NCI-H1105 (cell line): ENCODE data around the gene FGF12.

ENCODE experiments used
- DNase-seq: peaks from one replicate; lab custom pipeline; 2025; lab: John Stamatoyannopoulos, UW

The FGF12 gene

DNA sequence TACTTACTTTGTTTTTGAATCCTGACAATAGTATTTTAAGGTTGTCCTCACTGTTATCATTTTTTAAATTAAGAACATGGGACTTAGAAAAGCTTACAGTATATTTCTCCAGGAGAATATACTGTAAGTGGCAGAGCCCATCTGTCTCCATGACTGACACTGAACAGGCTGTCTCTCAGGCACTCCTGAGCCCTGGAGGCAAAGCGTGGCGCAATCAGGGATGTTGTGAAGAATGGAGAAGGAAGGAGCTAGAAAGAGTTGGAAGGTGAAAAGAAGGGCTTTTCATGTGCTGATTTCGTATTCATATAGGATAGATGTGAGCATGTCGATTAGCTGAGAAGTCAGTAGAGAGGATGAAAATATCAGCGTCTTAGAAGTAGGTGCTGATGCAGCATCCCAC is 41.5 kb downstream of the FGF12 start:
- no peak for DNase-seq

DNA sequence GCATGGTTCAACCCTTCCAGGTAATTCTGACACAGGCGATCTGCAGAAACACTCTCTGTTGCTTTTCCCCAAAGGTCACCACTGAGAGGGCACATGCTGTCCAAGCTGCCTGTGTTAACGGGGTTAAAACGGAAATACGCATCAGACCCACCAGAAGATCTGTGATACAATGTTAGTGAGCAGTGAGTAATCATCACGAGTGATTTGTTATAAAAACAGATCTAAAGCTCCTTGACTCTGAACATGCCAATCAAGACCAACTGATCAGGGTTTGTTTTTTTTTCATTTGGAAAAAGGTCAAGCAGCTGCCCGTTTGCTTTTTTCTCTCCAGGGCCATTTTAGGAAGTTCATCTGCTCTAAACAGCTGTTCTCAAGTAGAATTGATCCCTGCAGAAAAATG is 43.2 kb downstream of the FGF12 start:
- DNase-seq: no peak

DNA sequence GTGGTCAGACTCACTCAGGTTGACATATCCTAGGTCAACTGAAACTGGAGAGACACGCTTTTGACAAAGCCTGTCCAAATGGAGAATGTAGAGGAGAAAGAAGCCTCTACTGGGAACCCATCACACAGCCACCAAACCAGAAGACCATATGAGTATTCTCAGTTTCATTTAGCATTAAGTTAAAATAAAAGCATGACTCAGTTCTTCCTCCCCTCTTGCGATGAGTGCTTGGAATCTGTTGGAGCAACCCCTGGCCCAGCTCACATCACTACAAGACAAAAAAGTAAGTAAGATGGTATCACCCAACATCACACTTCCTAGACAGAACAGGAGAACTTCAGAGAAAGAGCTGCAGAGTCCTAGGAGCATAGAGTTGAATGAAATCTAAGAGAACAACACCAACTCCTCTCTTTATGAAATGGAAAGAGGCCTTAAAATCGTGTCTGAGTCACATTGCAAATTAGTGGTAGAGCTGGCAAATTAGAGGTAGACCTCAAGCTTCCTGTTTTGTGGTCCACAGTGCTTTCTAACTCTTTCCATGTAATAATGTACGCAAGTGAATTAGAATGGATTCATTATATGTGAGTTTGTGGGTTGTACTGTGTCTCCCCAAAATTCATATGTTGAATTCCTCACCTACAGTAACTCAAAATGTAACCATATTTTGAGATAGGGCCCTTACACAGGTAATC is 51.2 kb downstream of the FGF12 start:
- no peak for DNase-seq

DNA sequence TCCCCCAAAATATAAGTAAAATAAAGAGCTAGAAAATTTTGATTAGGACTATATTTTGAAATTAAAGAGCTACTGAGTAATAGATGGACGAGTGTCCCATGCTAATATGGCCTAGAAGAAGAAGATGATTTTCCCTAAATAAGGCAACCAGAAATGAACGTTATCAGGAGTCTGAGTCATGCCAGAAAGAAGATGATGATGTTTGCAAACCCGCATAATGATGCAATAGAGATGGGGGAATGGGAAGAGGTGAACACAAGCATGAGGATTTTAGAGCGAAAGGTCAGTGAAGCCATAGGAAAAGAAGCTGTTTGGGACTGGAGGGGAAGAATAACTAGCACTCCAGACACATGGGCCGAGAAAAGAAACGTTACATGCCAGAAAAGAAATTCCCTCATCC is 71.7 kb downstream of the FGF12 start:
- no peak for DNase-seq

DNA sequence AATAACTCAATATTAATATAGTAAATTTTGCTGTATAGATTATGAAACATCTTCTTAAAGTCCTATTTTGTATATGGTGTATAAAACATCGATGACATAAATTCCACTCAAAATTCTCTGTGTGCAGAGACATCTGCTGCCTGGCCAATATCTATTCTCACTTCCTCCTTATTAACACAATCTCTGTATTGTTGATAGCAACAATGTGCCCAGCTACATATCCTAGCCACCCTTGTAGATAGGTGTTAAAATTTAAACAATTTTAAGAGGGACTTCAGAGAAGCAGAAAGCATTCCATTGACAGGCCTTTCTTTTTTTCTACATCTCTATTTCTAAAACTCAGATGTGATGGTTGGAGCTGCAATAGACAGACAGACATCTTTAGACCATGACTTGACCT is 72.3 kb downstream of the FGF12 start:
- no peak for DNase-seq

DNA sequence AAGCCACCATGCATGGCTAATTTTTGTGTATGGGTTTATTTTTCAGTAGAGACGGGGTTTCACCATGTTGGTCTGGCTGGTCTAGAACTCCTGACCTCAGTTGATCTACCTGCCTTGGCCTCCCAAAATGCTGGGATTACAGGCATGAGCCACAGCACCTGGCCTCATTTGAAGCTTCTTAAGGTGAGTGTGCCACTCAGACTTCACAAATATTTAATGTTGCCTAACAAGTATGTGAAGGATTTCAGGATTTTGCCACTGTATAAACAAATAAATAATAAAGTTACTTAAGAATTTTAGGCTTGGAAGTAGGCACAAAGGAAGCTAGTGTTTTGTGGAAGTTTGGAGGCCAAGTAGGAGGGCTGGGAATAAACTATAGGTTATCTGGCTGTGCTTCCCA is 73.5 kb downstream of the FGF12 start:
- DNase-seq: no peak

DNA sequence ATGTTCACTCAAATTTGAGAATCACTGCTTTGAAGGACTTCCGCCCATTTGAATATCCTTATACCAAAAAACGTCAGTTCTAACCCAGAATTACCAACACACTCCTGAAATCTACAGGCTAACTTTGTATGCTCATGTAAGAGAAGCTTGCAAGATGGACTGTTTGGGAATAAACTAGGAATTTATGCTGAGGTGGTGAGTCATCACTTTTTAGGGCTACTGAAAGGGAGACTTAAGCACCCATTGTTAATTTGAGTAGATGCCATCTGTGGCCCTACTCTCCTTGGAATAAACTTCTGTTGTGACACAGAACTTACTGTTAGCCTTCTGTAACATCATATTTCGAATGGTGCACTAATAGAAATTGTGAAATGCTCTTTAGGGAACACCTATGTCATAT is 74.6 kb downstream of the FGF12 start:
- DNase-seq: no peak

DNA sequence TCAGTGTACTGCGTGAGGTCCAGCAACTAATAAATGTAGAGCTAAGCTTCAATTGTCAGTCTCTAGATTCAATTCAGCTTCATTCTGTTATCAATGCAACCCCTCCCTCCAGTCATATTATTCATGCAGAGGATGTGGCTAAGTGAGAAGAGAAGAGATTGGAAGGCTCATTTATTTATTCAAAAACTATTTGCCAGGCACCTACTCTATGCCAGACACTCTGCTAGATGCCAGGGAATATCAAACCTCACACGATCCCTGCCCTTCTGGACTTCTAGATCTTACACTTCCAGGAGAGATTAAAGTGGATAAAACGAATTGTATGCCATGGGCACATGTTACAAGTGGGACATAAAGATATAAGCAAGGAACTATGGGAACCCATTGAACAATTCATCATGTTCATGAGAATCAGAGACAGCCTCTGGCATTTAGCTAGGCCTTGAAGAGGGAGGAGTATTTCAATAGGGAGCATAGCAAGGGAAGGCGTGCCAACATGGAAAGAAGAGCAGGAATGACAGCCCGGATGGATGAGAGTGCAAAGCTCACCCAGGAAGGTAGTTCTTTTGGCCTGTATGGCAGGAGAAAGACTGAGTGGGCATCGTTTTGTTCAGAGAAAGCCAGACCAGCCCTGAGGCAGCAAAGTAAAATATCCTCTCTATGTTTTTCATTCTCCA is 75.4 kb downstream of the FGF12 start:
- no peak for DNase-seq

DNA sequence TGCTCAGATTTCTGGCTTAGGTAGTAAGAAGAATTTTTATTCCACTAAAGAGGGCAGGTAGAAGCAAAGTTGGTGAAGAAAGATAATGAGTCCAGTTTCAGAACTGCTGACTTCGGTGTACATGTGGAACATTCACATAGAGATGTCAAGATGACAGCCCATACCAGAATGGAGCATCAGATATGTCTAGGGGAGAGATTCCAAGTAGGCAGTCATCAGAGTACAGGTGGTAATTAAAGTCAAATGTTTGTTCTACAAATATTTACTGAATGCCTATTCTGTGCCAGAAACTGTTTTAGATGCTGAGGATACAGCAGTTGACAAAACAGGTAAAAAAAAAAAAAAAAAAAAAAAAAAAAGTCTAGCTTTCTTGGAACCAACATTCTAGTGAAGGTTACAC is 81.9 kb downstream of the FGF12 start:
- peak; percentile 5 for DNase-seq

DNA sequence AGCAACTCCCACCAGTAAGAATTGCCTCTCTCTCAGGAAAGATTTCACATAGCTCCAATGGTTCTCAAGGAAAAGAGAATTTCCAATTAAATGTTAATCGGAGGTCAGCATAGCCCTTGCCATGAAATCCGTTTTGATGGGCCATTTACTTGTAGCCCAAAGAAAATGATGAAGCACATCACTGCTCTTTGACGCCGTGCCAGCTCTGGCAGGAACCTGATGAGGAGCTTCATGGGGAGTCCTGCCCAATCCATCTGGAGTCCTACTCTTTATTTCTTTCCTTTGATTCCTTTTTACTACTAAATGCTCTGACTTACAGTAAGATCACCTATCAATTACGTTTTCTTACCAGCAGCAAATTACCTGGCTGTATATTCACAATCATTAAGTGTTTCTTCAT is 84.7 kb downstream of the FGF12 start:
- DNase-seq: no peak

DNA sequence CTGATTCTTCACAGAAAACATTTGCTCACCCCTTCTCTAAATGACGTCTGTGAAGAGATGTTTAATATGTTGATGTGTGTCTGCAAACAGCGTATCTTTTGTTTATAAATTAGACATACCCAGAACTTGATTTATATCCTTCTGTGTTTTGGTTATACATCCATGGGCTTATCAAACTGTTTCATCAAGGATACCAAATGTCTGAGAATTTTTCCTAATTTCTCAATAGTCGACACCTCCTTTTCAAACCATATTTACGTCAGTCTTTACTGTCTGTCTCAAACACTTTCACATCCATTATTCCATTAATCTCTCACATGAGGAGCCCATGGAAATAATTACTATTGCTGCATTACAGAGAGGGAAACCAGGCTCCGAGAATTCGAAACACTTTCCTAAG is 85.4 kb downstream of the FGF12 start:
- no peak for DNase-seq

DNA sequence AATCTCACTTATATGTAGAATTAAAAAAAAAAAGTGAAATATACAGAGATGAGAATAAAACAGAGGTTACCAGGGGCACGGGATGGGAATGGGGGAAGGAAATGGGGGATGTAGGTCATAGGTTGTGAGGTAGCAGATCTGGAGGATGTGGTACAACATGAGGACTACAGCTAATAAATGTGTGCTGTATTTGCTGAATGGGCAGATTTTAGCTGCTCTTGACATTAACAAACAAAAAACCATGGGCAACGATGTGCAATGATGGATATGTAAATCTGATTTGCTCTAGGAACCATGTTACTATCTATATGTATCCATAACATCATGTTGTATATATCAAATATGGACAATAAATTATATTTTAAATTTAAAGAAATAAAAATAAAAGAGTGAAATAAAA is 87.4 kb downstream of the FGF12 start:
- no peak for DNase-seq

DNA sequence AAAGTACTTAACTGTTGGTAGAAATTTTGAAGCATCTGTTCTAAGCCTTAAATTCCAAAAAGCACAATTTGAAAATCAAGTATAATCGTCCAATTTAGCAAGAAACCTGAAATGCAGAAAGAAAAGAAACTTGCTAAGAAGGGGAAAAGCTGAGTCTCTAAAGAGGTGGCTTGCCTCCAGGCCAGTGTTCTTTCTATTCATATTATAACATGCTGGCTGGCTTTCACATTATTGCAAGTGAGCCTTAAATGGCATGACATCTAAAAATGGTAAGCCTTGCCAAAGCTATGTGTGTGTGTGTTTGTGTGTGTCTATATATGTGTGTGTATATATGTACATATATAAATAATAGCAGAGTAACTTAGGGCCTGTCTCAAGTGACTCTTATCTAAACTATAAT is 89.5 kb downstream of the FGF12 start:
- peak; percentile 53 for DNase-seq

DNA sequence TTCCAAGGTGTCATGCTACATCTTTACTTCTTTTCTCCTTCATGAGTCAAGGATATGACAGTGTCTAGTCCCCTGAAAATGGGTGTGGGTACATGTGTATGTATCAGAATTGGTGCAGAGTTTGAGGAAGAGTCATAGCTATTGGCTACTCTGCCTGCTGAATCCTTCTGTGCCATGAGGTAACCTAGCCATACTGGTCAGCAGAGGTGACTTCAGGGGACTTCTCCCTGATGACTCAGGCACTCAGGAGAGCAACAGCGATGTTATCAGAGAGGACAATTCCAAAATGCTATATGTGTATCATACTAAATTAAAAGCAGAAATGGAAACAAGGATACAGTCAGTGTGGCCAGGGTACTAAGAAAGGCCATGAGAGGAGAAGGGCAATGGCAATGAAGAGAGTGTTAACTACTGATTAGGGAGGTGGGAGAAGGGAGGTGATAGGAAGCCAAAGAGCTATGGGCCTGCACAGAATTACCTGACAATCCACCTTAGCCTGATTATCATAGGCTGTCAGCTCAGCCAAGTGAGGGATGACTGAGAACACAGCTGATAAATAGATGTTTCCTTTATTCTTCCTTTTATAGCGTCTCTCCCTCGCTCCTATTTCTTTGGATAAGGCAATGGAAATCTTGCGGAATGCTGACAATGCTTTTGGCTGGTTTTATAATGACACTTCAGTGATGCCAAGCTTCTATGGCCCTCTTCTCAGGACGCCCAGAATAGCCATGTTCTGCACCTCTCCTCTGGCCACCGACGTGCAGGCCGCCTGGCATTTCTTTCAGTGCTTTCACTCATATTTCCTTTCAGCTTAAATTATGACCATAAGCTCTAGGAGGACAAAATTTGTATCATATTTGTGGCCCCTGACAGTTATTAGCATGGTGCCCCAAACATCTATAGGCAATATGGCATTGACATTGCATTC is 90.6 kb downstream of the FGF12 start:
- no peak for DNase-seq

DNA sequence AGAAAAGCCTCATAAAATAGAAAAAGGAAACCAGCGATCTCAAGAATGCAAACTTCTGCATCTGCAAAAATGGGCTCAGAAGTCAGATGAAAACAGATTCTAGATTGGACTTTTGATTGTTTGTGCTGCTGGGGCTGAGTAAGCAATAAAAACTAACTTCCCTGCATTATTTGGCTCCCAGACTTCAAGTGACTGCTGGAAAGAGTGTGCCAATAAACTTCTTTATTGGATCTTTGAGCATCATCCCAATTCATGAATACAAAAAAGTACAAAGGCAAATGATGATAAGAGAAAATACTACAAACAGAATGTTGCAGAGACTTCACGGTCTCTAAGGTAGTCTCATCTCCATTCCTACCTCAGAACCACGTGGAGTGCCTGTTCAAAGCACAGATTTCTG is 97.9 kb downstream of the FGF12 start:
- DNase-seq: no peak

DNA sequence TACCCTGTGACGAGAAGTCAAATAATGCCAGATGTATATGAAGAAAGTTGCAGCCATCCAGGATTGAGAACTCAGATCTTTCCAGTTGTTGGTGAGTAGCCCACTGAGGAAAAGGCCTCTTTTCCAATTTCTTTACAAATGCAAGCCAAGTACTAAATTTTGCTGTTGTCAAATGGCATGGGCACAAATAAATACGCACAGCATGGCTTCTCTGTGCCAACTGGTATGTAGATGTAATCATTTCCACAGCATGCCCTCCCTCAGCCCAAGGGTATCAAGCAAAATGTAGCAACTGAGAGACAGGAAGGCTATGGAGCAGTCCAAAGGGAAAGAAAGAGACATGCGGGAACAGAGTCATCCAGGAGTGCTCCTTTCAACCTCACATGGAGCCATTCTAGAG is 105.4 kb downstream of the FGF12 start:
- no peak for DNase-seq

DNA sequence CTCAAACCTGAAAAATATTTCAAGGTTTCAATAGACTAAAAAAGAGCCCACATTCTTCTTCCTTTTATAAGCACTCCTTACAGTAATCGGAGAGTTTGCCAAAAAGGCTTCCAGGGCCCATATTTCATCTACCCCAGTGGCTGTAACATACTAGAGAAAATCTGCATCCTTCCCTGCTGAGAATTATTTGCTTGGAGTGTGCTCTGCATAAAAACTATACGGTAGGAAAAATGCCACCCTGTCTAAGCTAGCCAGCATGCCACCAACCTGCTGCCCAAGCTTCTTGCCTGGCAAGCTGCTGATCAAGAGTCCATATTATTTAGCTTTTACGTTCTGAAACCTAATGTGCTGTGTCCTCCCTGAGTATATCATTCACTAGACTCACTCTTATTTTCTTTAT is 107.1 kb downstream of the FGF12 start:
- DNase-seq: no peak

DNA sequence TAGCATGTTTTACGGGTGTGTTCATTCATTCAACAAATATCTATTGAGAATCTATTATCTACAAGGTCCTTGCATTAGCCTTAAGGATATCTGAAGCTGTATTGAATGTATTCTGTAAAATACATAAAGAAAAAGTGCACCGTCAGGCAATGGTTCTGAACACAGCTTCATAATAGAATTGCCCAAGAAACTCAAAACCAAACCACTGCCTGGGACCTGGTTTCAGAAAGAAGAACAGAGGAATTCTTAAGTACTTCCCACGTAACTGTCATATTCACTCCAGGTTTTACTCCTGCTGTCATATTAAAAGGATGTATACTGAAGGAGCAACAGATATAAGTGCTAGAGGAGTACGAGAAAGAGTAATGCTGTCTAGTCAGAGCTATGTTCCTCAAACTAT is 115.9 kb downstream of the FGF12 start:
- no peak for DNase-seq

DNA sequence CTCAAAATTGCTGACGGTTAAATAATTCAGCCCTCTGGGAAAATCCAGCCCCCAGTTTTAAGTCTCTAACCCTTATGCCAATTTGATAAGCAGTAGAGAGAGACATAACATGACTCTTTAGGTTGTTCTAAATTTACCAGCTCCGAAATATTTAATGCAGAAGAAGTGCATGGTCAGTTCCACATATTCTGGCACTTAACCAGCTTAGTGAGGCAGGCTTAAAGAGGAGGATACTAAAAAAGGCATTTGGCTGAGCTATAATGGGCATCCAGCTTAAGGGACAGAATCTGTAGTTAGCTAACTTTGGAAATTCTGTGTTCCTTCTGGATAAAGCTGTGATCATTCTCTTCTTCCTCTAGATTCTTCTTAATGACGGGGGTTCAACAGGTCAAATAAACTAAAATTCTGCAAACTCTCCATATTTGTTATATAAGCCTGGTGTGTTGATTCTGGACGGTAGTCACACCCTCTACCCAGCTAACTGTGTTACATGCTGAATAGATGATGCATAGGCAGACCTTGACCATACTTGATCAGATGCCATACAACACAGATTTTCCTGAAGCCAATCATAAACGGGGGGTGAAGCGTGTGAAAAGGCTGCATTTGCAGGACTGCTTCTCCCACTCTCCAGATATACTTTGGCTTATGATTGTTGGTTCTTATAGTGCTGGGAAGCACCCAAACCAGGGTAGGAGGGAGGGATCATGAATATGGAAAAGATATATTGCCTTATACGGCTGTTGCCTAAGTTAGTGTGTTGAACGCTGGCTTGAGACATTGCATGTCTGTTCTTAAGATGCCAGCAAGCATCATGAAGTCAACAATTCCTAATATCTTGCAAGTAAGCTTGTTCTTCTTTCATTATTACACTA is 118.4 kb downstream of the FGF12 start:
- no peak for DNase-seq

DNA sequence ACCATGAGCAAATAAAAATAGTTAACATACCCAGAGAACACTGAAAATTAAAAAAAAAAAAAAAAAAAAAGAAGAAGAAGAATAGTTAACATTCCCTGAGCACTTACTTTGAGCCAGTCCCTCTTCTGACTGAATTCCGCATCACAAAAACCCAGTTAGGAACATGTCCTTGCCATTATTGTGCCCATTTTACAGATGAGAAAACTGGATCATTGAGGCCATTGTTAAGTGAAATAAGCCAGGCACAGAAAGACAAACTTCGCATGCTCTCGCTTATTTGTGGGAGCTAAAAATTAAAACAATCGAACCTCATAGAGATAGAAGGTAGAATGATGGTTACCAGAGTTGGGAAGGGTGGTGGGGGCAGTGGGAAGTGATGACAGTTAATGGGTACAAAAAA is 119.5 kb downstream of the FGF12 start:
- no peak for DNase-seq

DNA sequence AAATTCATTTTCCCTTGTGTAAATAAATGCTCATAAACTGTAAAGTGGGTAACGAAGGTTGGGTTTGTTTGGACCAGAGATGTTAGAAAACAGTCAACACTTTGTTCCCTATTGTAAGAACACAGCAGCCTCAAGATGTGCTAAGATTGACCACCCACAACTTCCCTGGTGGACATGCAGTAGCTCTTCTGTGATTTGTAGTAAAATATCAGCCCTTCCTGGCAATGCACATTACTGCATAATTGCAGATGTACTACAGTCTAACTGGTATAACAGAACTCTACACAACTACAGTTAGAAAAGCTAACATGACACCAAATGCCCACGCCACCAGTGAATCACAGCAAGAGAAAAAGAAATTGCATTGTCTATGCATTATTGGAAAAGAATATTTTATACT is 129.4 kb downstream of the FGF12 start:
- no peak for DNase-seq

DNA sequence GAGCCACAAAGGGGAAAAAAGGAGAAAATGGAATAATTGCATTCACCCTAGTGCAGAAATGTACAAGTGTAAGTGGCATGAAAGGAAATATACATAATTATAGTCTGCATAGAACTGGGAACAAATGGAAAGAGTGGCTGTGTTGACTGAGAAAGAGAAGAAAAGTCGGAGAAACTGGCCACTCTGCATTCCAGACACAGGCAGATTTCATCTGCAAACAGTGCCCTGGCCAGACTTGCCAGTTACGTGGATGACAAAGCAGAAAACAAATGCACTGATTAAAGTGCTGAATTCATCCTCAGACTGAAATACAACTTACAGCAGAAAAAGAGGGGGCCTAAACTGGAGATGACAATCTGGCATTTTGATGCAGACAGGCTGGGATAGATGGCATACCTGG is 129.8 kb downstream of the FGF12 start:
- no peak for DNase-seq
